Neural crest cell (in vitro differentiated cells): Measurements from ENCODE around the gene SFPQ. TPM values are rescaled to one million over a fixed set of nuclear protein-coding genes. Genes with fewer than 3 reads are reported as not detected.
"Not testable (repeated sequence)": the region's sequence is repeated elsewhere in the genome, so short reads cannot be mapped to it uniquely, and the experiment has no call there.

Experiments used
- DNase-seq: peaks from one replicate; pipeline ENCODE4 v3.0.0; 2021; ENCODE audit warnings: low read depth, mixed read lengths, low spot score
- H3K27ac Mint-ChIP-seq: one replicate; pipeline ENCODE4 v1.8.0; 2021; ENCODE audit warnings: mild to moderate bottlenecking, mixed read lengths; ENCODE audit not compliant: unreplicated experiment
- H3K27me3 Mint-ChIP-seq: 2 replicates; pipeline ENCODE4 v1.8.0; 2021; ENCODE audit warnings: low read depth, mild to moderate bottlenecking, mixed read lengths
- H3K36me3 Mint-ChIP-seq: 2 replicates; pipeline ENCODE4 v1.8.0; 2021; ENCODE audit warnings: low read depth, mild to moderate bottlenecking, mixed read lengths
- H3K4me1 Mint-ChIP-seq: 2 replicates; pipeline ENCODE4 v1.8.0; 2021; ENCODE audit warnings: mixed read lengths
- H3K4me3 Mint-ChIP-seq: one replicate; pipeline ENCODE4 v1.8.0; 2021; ENCODE audit warnings: mild to moderate bottlenecking, mixed read lengths
- H3K9me3 Mint-ChIP-seq: 2 replicates; pipeline ENCODE4 v1.8.0; 2021; ENCODE audit warnings: mixed read lengths
- total RNA-seq: library from RNA; stranded (reverse); gene quantifications from 2 replicates; pipeline ENCODE4 v1.2.1, GENCODE V29; 2021
- TF ChIP-seq, protein P1 (sequence below): fragments of 200-600 bp; sonication (generic); conservative IDR thresholded peaks from 2 replicates; pipeline ENCODE4 v1.5.0; 2021; ENCODE audit warnings: antibody characterized with exemption, mild to moderate bottlenecking

SFPQ gene
- total RNA-seq, 1 donor from 2014 or later: 644 TPM

DNA sequence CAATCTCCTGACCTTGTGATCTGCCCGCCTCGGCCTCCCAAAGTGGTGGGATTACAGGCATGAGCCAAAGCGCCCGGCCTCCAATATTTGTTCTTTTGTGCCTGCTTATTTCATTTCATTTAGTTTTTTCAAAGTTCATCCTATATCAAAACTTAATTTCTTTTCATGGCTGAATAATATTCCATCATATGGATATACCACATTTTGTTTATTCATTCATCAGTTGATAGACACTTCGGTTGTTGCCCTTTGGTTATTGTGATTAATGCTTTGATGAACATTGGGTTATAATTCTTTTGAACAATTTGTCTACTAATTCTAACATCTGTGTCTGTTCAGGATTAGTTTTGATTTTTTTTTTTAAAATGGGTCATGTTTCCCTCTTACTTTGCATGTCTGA, 41.7 kb downstream of the SFPQ start:
- Mint-ChIP-seq H3K9me3 (peaks cover 4% of the 10 kb centered on the region), H3K27me3 (no peaks in the 10 kb centered on the region), H3K4me3 (no peak overlapping the region), H3K27ac (no peak overlapping the region), H3K4me1 (no peaks in the 10 kb centered on the region), H3K36me3 (no peaks in the 10 kb centered on the region)
- DNase-seq: no peak
- TF ChIP-seq, protein P1, sequence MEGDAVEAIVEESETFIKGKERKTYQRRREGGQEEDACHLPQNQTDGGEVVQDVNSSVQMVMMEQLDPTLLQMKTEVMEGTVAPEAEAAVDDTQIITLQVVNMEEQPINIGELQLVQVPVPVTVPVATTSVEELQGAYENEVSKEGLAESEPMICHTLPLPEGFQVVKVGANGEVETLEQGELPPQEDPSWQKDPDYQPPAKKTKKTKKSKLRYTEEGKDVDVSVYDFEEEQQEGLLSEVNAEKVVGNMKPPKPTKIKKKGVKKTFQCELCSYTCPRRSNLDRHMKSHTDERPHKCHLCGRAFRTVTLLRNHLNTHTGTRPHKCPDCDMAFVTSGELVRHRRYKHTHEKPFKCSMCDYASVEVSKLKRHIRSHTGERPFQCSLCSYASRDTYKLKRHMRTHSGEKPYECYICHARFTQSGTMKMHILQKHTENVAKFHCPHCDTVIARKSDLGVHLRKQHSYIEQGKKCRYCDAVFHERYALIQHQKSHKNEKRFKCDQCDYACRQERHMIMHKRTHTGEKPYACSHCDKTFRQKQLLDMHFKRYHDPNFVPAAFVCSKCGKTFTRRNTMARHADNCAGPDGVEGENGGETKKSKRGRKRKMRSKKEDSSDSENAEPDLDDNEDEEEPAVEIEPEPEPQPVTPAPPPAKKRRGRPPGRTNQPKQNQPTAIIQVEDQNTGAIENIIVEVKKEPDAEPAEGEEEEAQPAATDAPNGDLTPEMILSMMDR: no peak

DNA sequence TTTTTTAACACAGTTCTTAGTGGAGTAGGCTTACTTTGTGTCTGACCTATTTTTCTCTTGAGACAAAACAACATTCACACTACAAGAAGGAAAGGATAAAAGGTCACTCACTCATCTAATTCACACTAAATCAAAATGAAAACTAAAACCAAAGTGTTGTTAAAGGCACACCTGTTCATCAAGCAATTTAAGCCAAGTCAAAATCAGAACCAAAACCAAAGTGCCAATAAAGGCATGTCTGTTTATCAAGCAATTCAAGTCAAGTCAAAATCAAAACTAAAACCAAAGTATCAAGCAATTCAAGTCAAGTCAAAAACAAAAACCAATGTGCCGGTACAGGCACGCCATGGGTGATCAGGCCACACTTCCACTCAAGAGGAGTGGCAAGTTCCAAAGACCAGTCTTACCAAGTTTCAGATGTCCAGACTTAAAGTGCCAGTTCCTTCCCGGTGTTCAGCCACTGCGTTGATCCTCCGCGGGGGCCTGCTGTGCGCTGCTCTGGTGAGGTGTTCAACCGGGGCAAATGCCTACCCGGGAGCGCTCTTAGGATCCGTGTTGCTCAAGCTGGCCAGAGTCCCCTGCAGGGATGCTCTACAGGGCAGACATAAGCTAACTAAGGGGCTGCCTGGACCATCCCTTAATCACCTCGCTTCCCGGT, 46.9 kb downstream of the SFPQ start:
- not testable (repeated sequence) for H3K36me3 Mint-ChIP-seq, H3K27me3 Mint-ChIP-seq, H3K27ac Mint-ChIP-seq, H3K9me3 Mint-ChIP-seq, DNase-seq, H3K4me3 Mint-ChIP-seq, H3K4me1 Mint-ChIP-seq

DNA sequence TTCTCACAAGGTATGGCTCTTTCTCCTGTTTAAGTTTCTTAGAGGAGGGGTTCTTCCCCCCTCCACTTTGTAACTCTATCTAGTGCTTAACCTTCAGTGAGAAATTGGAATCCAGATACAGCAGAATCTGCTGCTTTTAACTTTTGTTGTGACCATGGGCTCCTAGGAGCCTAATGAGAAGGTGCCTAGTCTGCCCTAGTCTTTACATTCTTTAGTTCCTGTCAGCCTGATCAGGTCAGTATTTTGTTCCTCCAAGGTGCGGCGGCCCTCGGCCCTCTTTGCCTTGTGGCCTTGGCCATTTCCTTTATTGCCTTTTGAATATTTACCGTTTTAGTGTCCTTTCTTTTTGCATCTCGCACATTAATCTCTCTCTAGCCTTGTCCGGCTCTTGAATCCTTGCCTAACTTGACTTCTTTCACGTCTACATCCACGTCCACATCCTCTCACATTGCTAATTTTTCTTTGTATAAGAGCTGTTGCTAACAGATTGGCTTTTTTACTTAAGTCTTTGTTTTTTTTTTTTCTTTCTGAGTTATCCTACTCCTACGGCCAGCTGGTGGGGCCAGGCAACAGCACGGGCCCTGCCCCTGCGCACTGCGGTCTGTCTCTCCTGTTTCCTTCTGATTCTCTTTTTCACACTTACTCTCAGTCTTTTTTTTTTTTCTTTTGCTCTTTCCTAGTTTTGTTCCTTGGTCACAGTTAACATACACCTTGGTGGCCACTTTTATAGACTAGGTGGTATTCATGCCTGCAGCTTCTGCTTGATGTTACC, 49.0 kb downstream of the SFPQ start:
- H3K27me3 Mint-ChIP-seq: no peaks in the 10 kb centered on the region
- DNase-seq: no peak
- H3K4me3 Mint-ChIP-seq: no peak overlapping the region
- H3K9me3 Mint-ChIP-seq: no peaks in the 10 kb centered on the region
- TF ChIP-seq, protein P1: no peak
- no peaks in the 10 kb centered on the region for H3K4me1 Mint-ChIP-seq
- no peaks in the 10 kb centered on the region for H3K36me3 Mint-ChIP-seq
- peak overlapping the region; percentile 61 for H3K27ac Mint-ChIP-seq

DNA sequence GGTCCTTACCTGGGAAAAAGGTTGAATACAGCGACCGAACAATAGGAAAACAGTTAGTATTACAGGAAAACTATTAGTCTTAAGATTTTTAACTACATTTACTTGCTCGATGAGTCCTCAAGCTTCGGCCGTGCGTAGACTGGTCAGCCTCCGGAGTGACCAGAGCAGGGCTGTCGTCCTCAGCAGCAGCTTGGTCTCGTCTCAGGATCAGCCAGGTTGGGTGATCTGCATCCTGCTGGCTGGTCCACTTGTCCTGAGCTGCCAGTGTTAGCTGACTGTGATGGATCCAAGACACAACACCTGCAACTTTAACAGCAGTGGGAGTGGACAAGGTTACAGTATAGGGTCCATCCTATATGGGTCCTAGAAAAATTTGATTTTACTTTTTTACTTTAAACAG, 50.2 kb downstream of the SFPQ start:
- not testable (repeated sequence) for H3K27me3 Mint-ChIP-seq

DNA sequence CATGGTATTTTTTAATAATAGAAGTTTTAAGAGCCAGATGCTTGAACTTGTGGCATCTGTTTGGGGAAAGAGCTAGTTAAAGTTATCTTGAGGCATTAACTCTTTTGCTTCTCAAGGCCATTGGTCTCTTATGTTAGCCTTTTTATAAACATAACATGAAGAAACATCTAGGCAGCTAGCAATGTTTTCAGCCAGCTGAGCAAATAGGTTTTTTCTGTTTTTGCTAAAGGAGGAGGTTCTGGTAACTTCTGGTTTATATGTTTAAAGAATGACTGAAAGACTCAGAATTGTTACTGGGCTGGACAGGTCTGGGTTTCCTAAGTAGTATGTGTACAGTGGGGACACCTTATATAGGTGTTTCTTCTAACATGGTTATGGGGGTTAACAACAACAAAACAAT, 50.7 kb downstream of the SFPQ start:
- H3K4me3 Mint-ChIP-seq, H3K27ac Mint-ChIP-seq, H3K36me3 Mint-ChIP-seq, H3K27me3 Mint-ChIP-seq, DNase-seq, H3K4me1 Mint-ChIP-seq, H3K9me3 Mint-ChIP-seq: not testable (repeated sequence)

More for the DNA sequence above, 50.2 kb downstream of the SFPQ start:
- DNase-seq, H3K36me3 Mint-ChIP-seq, H3K4me3 Mint-ChIP-seq, H3K27ac Mint-ChIP-seq, H3K9me3 Mint-ChIP-seq, H3K4me1 Mint-ChIP-seq: not testable (repeated sequence)

DNA sequence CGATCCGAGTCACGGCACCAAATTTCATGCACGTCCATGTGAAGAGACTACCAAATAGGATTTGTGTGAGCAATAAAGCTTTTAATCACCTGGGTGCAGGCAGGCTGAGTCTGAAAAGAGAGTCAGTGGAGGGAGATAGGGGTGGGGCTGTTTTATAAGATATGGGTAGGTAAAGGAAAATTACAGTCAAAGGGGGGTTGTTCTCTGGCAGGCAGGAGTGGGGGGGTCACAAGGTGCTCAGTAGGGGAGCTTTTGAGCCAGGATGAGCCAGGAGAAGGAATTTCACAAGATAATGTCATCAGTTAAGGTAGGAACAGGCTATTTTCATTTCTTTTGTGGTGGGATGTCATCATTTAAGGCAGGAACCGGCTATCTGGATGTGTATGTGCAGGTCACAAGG, 55.4 kb downstream of the SFPQ start:
- not testable (repeated sequence) for DNase-seq, H3K4me1 Mint-ChIP-seq, H3K9me3 Mint-ChIP-seq, H3K27ac Mint-ChIP-seq, H3K36me3 Mint-ChIP-seq, H3K27me3 Mint-ChIP-seq, H3K4me3 Mint-ChIP-seq

DNA sequence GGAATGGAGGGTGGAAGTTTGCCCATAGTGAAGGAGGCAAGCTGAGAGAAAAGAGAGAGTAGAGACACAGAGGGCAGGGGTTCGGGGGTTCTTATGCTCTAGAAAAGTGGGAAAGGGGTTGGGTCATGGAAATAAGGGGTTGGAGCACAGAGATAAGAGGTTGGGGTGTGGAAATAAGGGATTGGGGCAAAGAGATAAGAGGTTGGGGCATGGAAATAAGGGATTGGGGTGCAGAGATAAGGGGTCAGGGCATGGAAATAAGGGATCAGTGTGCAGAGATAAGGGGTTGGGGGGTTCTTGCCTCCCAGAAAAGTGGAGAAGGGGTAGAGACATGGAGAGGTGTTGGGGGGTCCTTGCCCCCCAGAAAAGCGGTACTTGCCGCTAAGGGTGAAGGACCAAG, 56.2 kb downstream of the SFPQ start:
- Mint-ChIP-seq H3K4me1 (no peaks in the 10 kb centered on the region), H3K36me3 (no peaks in the 10 kb centered on the region), H3K9me3 (no peaks in the 10 kb centered on the region), H3K4me3 (no peak overlapping the region), H3K27me3 (peaks cover 5% of the 10 kb centered on the region), H3K27ac (no peak overlapping the region)
- TF ChIP-seq, protein P1: no peak
- DNase-seq: no peak

Other genes starting within 250 kb of the SFPQ start
- gene TMEM35B, start 207.8 kb downstream of the SFPQ start, total RNA-seq: 3.6 and 3.9 TPM in 2 replicates
- 19.2 and 23.2 TPM in 2 replicates for gene ZMYM6, start 161.2 kb downstream of the SFPQ start, total RNA-seq
- 29.3 and 32.2 TPM in 2 replicates for gene ZMYM1, start 113.8 kb downstream of the SFPQ start, total RNA-seq
- 92.6 and 95.5 TPM in 2 replicates for gene ZMYM4, start 75.6 kb upstream of the SFPQ start, total RNA-seq